MM.1S (cell line): Measurements from ENCODE around the gene ZNF648.
A peak's percentile ranks its signal among the peaks of the same experiment; 100 is the strongest.

Experiments
- DNase-seq: peaks from one replicate; pipeline ENCODE4 v3.0.0-alpha.2; 2015
- H2AFZ ChIP-seq: fragments of 300-600 bp; sonication (generic); 2 replicates; pipeline ENCODE4 v1.6.0; 2016; ENCODE audit warnings: antibody characterized with exemption, low read length
- H3F3A ChIP-seq: fragments of 300-600 bp; sonication (generic); 2 replicates; pipeline ENCODE4 v1.6.1; 2016; ENCODE audit warnings: mild to moderate bottlenecking, antibody characterized with exemption, low read length, moderate library complexity, mixed read lengths; ENCODE audit not compliant: insufficient read depth
- H3K27ac ChIP-seq: fragments of 300-600 bp; sonication (generic); 2 replicates; pipeline ENCODE4 v1.5.1; 2016; ENCODE audit warnings: mild to moderate bottlenecking, low read length
- H3K27me3 ChIP-seq: fragments of 300-600 bp; sonication (generic); replicated peaks from 2 replicates; pipeline ENCODE4 v1.6.0; 2016; ENCODE audit warnings: low read length; ENCODE audit not compliant: insufficient read depth
- H3K36me3 ChIP-seq: fragments of 300-600 bp; sonication (generic); replicated peaks from 2 replicates; pipeline ENCODE4 v1.6.1; 2016; ENCODE audit warnings: mild to moderate bottlenecking, low read length, mixed read lengths; ENCODE audit not compliant: insufficient read depth
- H3K4me1 ChIP-seq: fragments of 300-600 bp; sonication (generic); 2 replicates; pipeline ENCODE4 v1.6.1; 2016; ENCODE audit warnings: low read length, mixed read lengths
- H3K4me2 ChIP-seq: fragments of 300-600 bp; sonication (generic); 2 replicates; pipeline ENCODE4 v1.6.0; 2016; ENCODE audit warnings: low read depth, low read length
- H3K4me3 ChIP-seq: fragments of 300-600 bp; sonication (generic); 2 replicates; pipeline ENCODE4 v1.5.1; 2016; ENCODE audit warnings: low read length, mixed read lengths
- H3K79me2 ChIP-seq: fragments of 300-600 bp; sonication (generic); 2 replicates; pipeline ENCODE4 v1.6.1; 2016; ENCODE audit warnings: mixed run types, low read length, mixed read lengths
- H3K9ac ChIP-seq: fragments of 300-600 bp; sonication (generic); 2 replicates; pipeline ENCODE4 v1.6.1; 2016; ENCODE audit warnings: low read length, mixed read lengths
- H3K9me2 ChIP-seq: fragments of 300-600 bp; sonication (generic); replicated peaks from 2 replicates; pipeline ENCODE4 v1.6.1; 2016; ENCODE audit warnings: mild to moderate bottlenecking, low read length, mixed read lengths; ENCODE audit not compliant: insufficient read depth
- H3K9me3 ChIP-seq: fragments of 300-600 bp; sonication (generic); replicated peaks from 2 replicates; pipeline ENCODE4 v1.6.1; 2016; ENCODE audit warnings: mild to moderate bottlenecking, low read length, mixed read lengths; ENCODE audit not compliant: insufficient read depth
- H4K20me1 ChIP-seq: fragments of 300-600 bp; sonication (generic); 2 replicates; pipeline ENCODE4 v1.6.1; 2016; ENCODE audit warnings: mild to moderate bottlenecking, low read length, moderate library complexity, mixed read lengths; ENCODE audit not compliant: insufficient read depth
- EZH2 ChIP-seq: fragments of 300-600 bp; sonication (generic); optimal IDR thresholded peaks from 2 replicates; pipeline ENCODE3; 2017; ENCODE audit warnings: low read depth, mild to moderate bottlenecking, antibody characterized with exemption, low read length, mixed read lengths
- EZH2phosphoT487 ChIP-seq: fragments of 300-600 bp; sonication (generic); IDR thresholded peaks from 2 replicates; pipeline ENCODE4 v1.6.1; 2018; ENCODE audit warnings: antibody characterized with exemption, low read length
- TF ChIP-seq, protein P1 (sequence below): fragments of 300-600 bp; sonication (generic); IDR thresholded peaks from 2 replicates; pipeline ENCODE4 v1.5.1; 2016; ENCODE audit warnings: antibody characterized with exemption, low read length, mixed read lengths

Gene ZNF648

DNA sequence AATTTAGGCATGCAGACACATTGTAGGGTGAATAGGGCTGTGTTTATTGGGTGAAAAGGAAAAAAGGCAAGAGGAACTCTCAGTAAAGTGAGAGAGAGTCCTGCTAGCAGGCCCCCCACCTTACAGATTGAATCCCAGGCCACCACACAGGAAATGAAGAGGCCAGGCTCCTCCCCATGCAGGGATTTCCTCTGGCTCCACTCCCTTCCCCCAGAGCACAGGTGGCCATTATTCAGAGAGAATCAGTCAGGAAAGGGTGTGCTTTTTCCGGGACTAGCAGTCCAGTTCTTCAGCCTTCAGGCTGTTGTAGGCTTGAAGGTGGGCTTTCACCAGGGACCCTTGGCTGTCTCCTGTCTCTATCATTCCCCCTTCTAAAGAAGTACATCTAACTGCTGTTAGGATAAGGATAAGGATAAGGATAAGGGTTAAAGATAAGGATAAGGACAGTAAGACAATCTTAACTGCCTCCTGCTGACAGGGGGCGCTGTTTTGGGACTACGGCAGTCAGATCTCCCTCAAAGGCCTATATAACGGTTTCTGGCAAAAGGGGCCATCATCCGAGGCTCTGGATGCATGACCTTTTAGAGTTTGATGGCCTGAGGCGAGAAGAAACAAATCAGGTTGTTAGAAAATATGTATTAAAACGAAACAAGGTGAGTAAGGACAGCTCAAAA is 26.3 kb downstream of the ZNF648 start:
- Histone ChIP-seq H2AFZ (no peak overlapping the region), H4K20me1 (no peaks in the 10 kb centered on the region), H3K9me2 (no peaks in the 10 kb centered on the region), H3K4me2 (no peak overlapping the region), H3K4me3 (no peak overlapping the region), H3K27ac (no peak overlapping the region), H3K9ac (no peak overlapping the region), H3K36me3 (no peaks in the 10 kb centered on the region), H3K9me3 (no peaks in the 10 kb centered on the region), H3K79me2 (no peaks in the 10 kb centered on the region), H3F3A (peaks cover 5% of the 10 kb centered on the region), H3K27me3 (no peaks in the 10 kb centered on the region), H3K4me1 (peaks cover 2% of the 10 kb centered on the region; the same call in 1 of the 2 replicates)
- no peak for DNase-seq
- TF ChIP-seq EZH2: no peak
- TF ChIP-seq, protein P1, sequence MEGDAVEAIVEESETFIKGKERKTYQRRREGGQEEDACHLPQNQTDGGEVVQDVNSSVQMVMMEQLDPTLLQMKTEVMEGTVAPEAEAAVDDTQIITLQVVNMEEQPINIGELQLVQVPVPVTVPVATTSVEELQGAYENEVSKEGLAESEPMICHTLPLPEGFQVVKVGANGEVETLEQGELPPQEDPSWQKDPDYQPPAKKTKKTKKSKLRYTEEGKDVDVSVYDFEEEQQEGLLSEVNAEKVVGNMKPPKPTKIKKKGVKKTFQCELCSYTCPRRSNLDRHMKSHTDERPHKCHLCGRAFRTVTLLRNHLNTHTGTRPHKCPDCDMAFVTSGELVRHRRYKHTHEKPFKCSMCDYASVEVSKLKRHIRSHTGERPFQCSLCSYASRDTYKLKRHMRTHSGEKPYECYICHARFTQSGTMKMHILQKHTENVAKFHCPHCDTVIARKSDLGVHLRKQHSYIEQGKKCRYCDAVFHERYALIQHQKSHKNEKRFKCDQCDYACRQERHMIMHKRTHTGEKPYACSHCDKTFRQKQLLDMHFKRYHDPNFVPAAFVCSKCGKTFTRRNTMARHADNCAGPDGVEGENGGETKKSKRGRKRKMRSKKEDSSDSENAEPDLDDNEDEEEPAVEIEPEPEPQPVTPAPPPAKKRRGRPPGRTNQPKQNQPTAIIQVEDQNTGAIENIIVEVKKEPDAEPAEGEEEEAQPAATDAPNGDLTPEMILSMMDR: peak; percentile 62

DNA sequence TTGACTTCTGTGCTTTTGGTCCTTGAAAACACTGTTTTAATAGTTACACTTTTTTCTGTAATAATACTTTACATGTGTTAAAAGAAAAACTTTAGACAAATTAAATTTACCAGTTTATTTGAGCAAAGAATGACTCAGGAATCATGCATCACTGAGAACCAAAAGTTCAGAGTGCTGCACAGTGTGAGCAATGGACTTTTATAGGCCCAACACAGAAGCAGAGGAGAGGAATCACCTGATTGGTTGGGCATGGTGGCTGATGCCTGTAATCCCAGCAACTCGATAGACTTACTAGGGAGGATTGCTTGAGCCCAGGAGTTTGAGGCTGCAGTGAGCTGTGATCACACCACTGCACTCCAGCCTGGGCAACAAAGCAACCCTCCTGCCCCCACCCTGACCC is 29.3 kb downstream of the ZNF648 start:
- H3K36me3 ChIP-seq: no peaks in the 10 kb centered on the region
- no peak overlapping the region for H3K4me2 ChIP-seq
- no peaks in the 10 kb centered on the region for H4K20me1 ChIP-seq
- no peaks in the 10 kb centered on the region for H3K27me3 ChIP-seq
- H3K79me2 ChIP-seq: no peaks in the 10 kb centered on the region; the same call in 1 of the 2 replicates
- peaks cover 12% of the 10 kb centered on the region for H3K4me1 ChIP-seq
- H3K9me2 ChIP-seq: no peaks in the 10 kb centered on the region
- no peak overlapping the region for H3K4me3 ChIP-seq
- H3K9ac ChIP-seq: no peak overlapping the region
- no peaks in the 10 kb centered on the region for H3K9me3 ChIP-seq
- no peak overlapping the region for H3K27ac ChIP-seq
- no peak for TF ChIP-seq EZH2
- TF ChIP-seq, protein P1: no peak
- H3F3A ChIP-seq: peaks cover 8% of the 10 kb centered on the region
- no peak for DNase-seq
- no peak overlapping the region for H2AFZ ChIP-seq

DNA sequence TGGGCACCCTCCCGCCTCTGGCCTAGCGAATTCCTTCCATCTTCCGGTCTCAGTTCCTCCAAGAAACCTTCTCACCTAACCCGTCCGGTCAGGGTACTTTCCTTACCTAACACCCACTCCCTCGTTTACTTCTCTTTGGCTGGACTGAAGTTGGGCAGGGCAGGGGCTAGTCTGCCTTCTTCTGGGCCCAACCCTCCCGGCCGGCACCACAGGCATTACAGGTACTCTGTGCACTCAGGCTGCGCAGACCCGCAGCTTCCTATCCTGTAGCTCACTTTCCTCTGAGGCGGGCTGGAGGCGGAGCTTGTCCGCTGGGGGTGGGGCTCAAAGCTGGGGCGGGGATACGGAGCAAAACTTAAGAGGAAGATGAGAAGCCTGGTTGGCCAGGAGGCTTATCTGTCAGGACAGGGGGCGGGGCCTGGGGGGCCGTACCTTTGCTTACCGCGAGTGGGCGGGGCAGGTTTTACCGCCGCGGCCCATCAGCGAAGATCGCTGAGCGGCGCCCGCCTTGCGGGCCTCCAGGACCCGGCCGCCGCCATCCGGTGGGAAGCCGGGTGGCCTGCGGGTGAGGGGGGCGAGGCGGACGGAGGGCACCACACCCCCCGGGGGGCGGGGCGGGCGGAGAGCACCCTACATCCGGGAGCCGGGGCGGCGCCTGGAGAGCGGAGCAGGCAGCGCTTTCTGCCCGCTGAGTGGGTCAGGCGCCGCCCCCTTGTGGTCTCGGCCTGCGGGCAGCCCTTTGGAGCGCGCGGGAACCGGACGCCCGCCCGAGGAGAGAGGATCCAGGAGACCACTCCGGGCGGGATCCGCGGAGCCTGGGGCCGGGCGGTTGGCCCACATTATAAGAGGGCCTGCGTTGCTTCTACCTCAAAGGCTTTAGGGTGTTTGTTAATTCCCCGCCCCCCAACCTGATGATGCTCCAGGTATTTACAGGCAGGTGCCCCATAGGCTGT is 31.9 kb downstream of the ZNF648 start:
- H3K4me3 ChIP-seq: peak overlapping the region; percentile 71
- H3K4me2 ChIP-seq: peak overlapping the region; percentile 95
- no peak for TF ChIP-seq EZH2
- TF ChIP-seq, protein P1: peak; percentile 33
- no peak for TF ChIP-seq EZH2phosphoT487
- H3K27ac ChIP-seq: peak overlapping the region; percentile 53; the same call in 1 of the 2 replicates
- H3K79me2 ChIP-seq: no peaks in the 10 kb centered on the region; the same call in 1 of the 2 replicates
- H3K4me1 ChIP-seq: peaks cover 12% of the 10 kb centered on the region
- H3F3A ChIP-seq: peaks cover 8% of the 10 kb centered on the region
- H3K9me2 ChIP-seq: no peaks in the 10 kb centered on the region
- peak overlapping the region; percentile 51 for H3K9ac ChIP-seq
- peak; percentile 99 for DNase-seq
- H3K27me3 ChIP-seq: no peaks in the 10 kb centered on the region
- peak overlapping the region; percentile 99 for H2AFZ ChIP-seq
- no peaks in the 10 kb centered on the region for H3K36me3 ChIP-seq
- H3K9me3 ChIP-seq: no peaks in the 10 kb centered on the region
- H4K20me1 ChIP-seq: no peaks in the 10 kb centered on the region
